Stomach (tissue), 4 donors: ENCODE data around the gene TXNDC2.

ENCODE experiments used
- EP300 ChIP-seq: sonication (generic); formaldehyde crosslinking; IDR thresholded peaks from one replicate; pipeline ENCODE4 v1.6.1; 2017; ENCODE audit warnings: antibody characterized with exemption
- POLR2A ChIP-seq, 4 donors: fragments of 450-650 bp; IDR thresholded peaks; one replicate each; pipeline ENCODE4 v1.6.1; 2016; ENCODE audit warnings: antibody characterized with exemption in 4 of 4, control low read depth in 2 of 4, mild to moderate bottlenecking in 1 of 4, moderate library complexity in 1 of 4
- TF ChIP-seq, protein P1 (sequence below), 7 experiments: fragments of 450-650 bp in 4 of 7; fragments of 200-600 bp in 3 of 7; sonication (generic) in 3 of 7; IDR thresholded peaks; one replicate each; pipeline ENCODE4 v1.5.1; 2016 to 2019; ENCODE audit warnings: antibody characterized with exemption in 7 of 7, control low read depth in 2 of 7, mild to moderate bottlenecking in 1 of 7

- TF ChIP-seq, protein P1, sequence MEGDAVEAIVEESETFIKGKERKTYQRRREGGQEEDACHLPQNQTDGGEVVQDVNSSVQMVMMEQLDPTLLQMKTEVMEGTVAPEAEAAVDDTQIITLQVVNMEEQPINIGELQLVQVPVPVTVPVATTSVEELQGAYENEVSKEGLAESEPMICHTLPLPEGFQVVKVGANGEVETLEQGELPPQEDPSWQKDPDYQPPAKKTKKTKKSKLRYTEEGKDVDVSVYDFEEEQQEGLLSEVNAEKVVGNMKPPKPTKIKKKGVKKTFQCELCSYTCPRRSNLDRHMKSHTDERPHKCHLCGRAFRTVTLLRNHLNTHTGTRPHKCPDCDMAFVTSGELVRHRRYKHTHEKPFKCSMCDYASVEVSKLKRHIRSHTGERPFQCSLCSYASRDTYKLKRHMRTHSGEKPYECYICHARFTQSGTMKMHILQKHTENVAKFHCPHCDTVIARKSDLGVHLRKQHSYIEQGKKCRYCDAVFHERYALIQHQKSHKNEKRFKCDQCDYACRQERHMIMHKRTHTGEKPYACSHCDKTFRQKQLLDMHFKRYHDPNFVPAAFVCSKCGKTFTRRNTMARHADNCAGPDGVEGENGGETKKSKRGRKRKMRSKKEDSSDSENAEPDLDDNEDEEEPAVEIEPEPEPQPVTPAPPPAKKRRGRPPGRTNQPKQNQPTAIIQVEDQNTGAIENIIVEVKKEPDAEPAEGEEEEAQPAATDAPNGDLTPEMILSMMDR (IDR thresholded peaks at IDR 0.05) = no peak
- TF ChIP-seq POLR2A (IDR thresholded peaks at IDR 0.05) (no peak), EP300 (no peak)
These were observed 22.1 kb downstream of the TXNDC2 start for GRCh38 chr18:9907867-9908266.
